CD4-positive, alpha-beta T cell treated with Interleukin-4 for 4 hours (primary cell): Measurements from ENCODE around the gene UQCRHL.
"Not testable (repeated sequence)": the region's sequence is repeated elsewhere in the genome, so short reads cannot be mapped to it uniquely, and the experiment has no call there.

ENCODE experiments used
- DNase-seq: peaks from one replicate; pipeline ENCODE4 v3.0.0-alpha.2; 2020

The UQCRHL gene

GRCh38 chr1:15807549-15807948, at the start of gene UQCRHL:
Gene UQCRHL, minus strand, starts transcription at chr1:15807649. Its CDS starts 0 bp downstream, at chr1:15807649.
- DNase-seq: not testable (repeated sequence)

- no peak for DNase-seq
Measured at GRCh38 chr1:15856888-15857287, 49.4 kb upstream of the UQCRHL start.

GRCh38 chr1:15852828-15853302, 45.4 kb upstream of the UQCRHL start:
- no peak for DNase-seq

- no peak for DNase-seq
Measured at GRCh38 chr1:15852036-15852827, 44.8 kb upstream of the UQCRHL start.

- DNase-seq: no peak
Measured at GRCh38 chr1:15851210-15852035, 44.0 kb upstream of the UQCRHL start.

- DNase-seq: no peak
Measured at GRCh38 chr1:15850471-15851001, 43.1 kb upstream of the UQCRHL start.

GRCh38 chr1:15849775-15850324, 42.4 kb upstream of the UQCRHL start:
- DNase-seq: peak; percentile 14

- peak; percentile 59 for DNase-seq
Measured at GRCh38 chr1:15848929-15849774, 41.7 kb upstream of the UQCRHL start.

- peak; percentile 25 for DNase-seq
Measured at GRCh38 chr1:15848143-15848928, 40.9 kb upstream of the UQCRHL start.

- no peak for DNase-seq
Measured at GRCh38 chr1:15847893-15848142, 40.4 kb upstream of the UQCRHL start.

GRCh38 chr1:15847100-15847892, 39.8 kb upstream of the UQCRHL start, which contains the start of gene SPEN:
Gene SPEN, plus strand, starts transcription at chr1:15847707. Its CDS starts 361 bp downstream, at chr1:15848068.
- DNase-seq: peak; percentile 98

GRCh38 chr1:15846056-15846455, 38.6 kb upstream of the UQCRHL start:
- not testable (repeated sequence) for DNase-seq

- DNase-seq: no peak
Measured at GRCh38 chr1:15843826-15844572, 36.5 kb upstream of the UQCRHL start.

GRCh38 chr1:15838721-15839120, 31.3 kb upstream of the UQCRHL start:
- no peak for DNase-seq

GRCh38 chr1:15837931-15838330, 30.5 kb upstream of the UQCRHL start:
- no peak for DNase-seq

- DNase-seq: peak; percentile 56
Measured at GRCh38 chr1:15836772-15837669, 29.6 kb upstream of the UQCRHL start.

- not testable (repeated sequence) for DNase-seq
Measured at GRCh38 chr1:15836511-15836771, 29.0 kb upstream of the UQCRHL start.

- peak; percentile 100 for DNase-seq
Measured at GRCh38 chr1:15835741-15836510, 28.5 kb upstream of the UQCRHL start.
